DND-41 (cell line): ENCODE data around the gene MCC.

Experiments
- ATAC-seq: fragments of 200-7000 bp; cut with Tn5 transposase; 3 replicates; pipeline ENCODE4 v1.9.1; 2021; ENCODE audit warnings: low read depth; ENCODE audit not compliant: insufficient read depth
- DNase-seq: peaks from one replicate; pipeline ENCODE4 v3.0.0-alpha.2; 2020
- H2AFZ ChIP-seq: 2 replicates; pipeline ENCODE4 v1.6.0; 2012; ENCODE audit warnings: low read depth, low read length
- H3K27ac ChIP-seq: 2 replicates; pipeline ENCODE4 v1.5.1; 2012; ENCODE audit warnings: low read length, inconsistent platforms
- H3K27me3 ChIP-seq: fragments of 200-600 bp; sonication (generic); 2 replicates; pipeline ENCODE4 v1.6.0; 2012; ENCODE audit warnings: low read length, mild to moderate bottlenecking, inconsistent platforms; ENCODE audit not compliant: insufficient read depth, poor library complexity
- H3K36me3 ChIP-seq: 2 replicates; pipeline ENCODE4 v1.5.1; 2012; ENCODE audit warnings: low read length, inconsistent platforms; ENCODE audit not compliant: insufficient read depth
- H3K4me1 ChIP-seq: 2 replicates; pipeline ENCODE4 v1.5.1; 2012; ENCODE audit warnings: mild to moderate bottlenecking, low read length; ENCODE audit not compliant: insufficient read depth
- H3K4me2 ChIP-seq: 2 replicates; pipeline ENCODE4 v1.6.0; 2012; ENCODE audit warnings: mild to moderate bottlenecking, moderate library complexity, low read length, inconsistent platforms; ENCODE audit not compliant: insufficient read depth
- H3K4me3 ChIP-seq, 2 experiments: fragments of 200-600 bp in 1 of 2; shearing (Covaris generic) in 1 of 2; 2 replicates each; pipeline ENCODE4 v1.5.1; 2012 to 2016; ENCODE audit warnings: inconsistent platforms in 2 of 2, low read length in 2 of 2, mild to moderate bottlenecking in 2 of 2, low read depth in 1 of 2, moderate library complexity in 1 of 2
- H3K79me2 ChIP-seq: 2 replicates; pipeline ENCODE4 v1.6.0; 2012; ENCODE audit warnings: low read length, inconsistent platforms; ENCODE audit not compliant: insufficient read depth
- H3K9ac ChIP-seq: 2 replicates; pipeline ENCODE4 v1.6.0; 2012; ENCODE audit warnings: low read depth, mild to moderate bottlenecking, inconsistent platforms, low read length, moderate library complexity
- H3K9me3 ChIP-seq: 2 replicates; pipeline ENCODE4 v1.5.1; 2012; ENCODE audit warnings: low read length, moderate library complexity, mild to moderate bottlenecking, inconsistent platforms; ENCODE audit not compliant: insufficient read depth, severe bottlenecking
- H4K20me1 ChIP-seq: 2 replicates; pipeline ENCODE4 v1.6.0; 2012; ENCODE audit warnings: low read length; ENCODE audit not compliant: insufficient read depth
- EZH2 ChIP-seq: IDR thresholded peaks from 3 replicates; pipeline ENCODE4 v1.6.1; 2012; ENCODE audit warnings: borderline replicate concordance, low read depth, mild to moderate bottlenecking, moderate library complexity, low read length, inconsistent platforms; ENCODE audit not compliant: severe bottlenecking
- TF ChIP-seq, protein P1 (sequence below): IDR thresholded peaks from 2 replicates; pipeline ENCODE4 v1.5.1; 2012; ENCODE audit warnings: borderline replicate concordance, low read length, moderate library complexity, mild to moderate bottlenecking; ENCODE audit not compliant: poor library complexity, severe bottlenecking; ENCODE audit errors: extremely low read depth

MCC gene

DNA sequence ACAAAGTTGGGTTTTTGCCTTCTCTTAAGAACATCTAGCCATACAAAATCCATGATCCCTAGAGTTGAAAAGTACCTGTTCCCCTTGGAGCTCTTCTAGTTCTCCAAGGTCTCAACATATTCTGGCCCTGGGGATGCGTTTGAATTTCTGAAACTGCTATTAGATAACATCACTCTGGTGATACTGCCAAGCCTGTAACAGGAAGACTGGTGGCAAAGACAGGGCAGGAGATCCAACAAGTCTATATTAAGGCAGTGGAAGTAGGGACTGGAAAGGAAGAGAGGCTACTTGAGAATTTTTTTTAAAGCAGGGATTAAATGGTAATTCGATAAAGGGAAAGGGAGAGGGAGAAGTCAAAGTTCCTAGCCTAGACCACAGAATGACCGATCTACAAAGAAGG lies 264.9 kb downstream of the MCC start:
- Histone ChIP-seq H3K36me3 (no peaks in the 10 kb centered on the region), H3K4me2 (no peak overlapping the region), H3K9ac (no peak overlapping the region), H3K79me2 (no peaks in the 10 kb centered on the region), H2AFZ (no peak overlapping the region), H3K27me3 (no peaks in the 10 kb centered on the region), H4K20me1 (no peaks in the 10 kb centered on the region), H3K4me3 (no peak overlapping the region), H3K4me1 (no peaks in the 10 kb centered on the region), H3K27ac (no peak overlapping the region), H3K9me3 (no peaks in the 10 kb centered on the region)
- TF ChIP-seq EZH2, result no peak
- TF ChIP-seq, protein P1, sequence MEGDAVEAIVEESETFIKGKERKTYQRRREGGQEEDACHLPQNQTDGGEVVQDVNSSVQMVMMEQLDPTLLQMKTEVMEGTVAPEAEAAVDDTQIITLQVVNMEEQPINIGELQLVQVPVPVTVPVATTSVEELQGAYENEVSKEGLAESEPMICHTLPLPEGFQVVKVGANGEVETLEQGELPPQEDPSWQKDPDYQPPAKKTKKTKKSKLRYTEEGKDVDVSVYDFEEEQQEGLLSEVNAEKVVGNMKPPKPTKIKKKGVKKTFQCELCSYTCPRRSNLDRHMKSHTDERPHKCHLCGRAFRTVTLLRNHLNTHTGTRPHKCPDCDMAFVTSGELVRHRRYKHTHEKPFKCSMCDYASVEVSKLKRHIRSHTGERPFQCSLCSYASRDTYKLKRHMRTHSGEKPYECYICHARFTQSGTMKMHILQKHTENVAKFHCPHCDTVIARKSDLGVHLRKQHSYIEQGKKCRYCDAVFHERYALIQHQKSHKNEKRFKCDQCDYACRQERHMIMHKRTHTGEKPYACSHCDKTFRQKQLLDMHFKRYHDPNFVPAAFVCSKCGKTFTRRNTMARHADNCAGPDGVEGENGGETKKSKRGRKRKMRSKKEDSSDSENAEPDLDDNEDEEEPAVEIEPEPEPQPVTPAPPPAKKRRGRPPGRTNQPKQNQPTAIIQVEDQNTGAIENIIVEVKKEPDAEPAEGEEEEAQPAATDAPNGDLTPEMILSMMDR, result no peak
- no peak for DNase-seq
- ATAC-seq, result no peak

DNA sequence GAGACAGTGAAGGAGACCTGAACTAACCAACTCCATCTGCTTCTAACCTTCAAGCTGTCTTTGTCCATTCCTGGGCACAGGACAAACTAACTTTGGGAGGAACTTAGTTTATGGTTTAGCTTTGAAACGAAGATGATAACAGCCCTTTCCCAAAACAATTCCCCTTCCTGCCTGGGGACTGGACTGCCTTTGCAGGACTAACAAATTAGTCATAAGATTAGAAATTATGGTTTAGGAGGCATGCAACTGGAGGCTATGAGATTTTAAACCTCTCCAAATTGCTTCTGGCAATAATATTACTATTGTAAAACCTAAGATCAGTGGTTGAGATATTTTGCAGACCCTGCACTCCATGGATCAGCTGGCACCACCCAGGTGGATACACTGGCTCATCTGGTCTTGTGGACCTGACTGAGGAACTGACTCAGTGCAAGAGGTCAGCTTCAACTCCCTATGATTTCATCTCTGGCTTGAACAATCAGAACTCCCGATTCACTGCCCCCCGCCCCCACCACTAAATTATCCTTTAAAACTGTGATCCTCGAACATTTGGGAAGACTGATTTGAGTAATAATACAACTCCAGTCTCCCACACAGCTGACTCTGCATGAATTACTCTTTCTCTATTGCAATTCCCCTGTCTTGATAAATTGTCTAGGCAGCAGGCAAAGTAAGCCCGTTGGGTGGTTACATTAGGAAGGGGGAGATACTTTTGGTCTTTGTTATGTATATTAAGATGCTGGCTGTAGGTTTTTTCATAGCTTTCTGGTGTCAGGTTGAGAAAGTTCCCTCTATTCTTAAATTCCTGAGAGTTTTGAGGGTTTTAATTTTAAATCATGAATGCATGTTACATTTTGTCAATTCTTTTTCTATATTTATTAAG lies 266.7 kb downstream of the MCC start:
- TF ChIP-seq EZH2, result no peak
- TF ChIP-seq, protein P1, result no peak
- H3K27me3 ChIP-seq, result no peaks in the 10 kb centered on the region
- H3K4me3 ChIP-seq, result no peak overlapping the region
- H3K27ac ChIP-seq, result no peak overlapping the region
- DNase-seq, result no peak
- H3K4me1 ChIP-seq, result no peaks in the 10 kb centered on the region
- H2AFZ ChIP-seq, result no peak overlapping the region
- no peak overlapping the region for H3K9ac ChIP-seq
- H3K4me2 ChIP-seq, result no peak overlapping the region
- no peak for ATAC-seq
- H3K9me3 ChIP-seq, result no peaks in the 10 kb centered on the region
- H4K20me1 ChIP-seq, result no peaks in the 10 kb centered on the region
- H3K79me2 ChIP-seq, result no peaks in the 10 kb centered on the region
- H3K36me3 ChIP-seq, result no peaks in the 10 kb centered on the region

DNA sequence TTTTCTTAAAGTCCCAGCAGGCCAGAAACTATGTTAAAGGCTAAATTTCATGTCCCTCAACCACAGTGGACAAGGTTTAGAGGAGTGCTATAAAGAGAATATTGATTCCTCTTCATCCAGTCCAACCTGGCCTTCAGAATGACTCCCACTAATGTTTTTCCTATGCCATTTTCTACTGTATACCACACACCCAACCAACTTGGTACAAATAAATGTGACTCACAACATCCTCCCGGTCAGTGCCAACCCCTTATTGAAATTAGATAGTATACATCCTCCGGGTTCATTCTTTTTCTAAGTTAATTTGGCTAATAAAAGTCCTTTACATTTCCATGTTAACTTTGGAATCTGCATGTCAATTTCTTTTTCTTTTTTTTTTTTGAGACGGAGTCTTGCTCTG lies 268.6 kb downstream of the MCC start:
- no peaks in the 10 kb centered on the region for H3K9me3 ChIP-seq
- no peaks in the 10 kb centered on the region for H3K4me1 ChIP-seq
- TF ChIP-seq, protein P1, result no peak
- TF ChIP-seq EZH2, result no peak
- H3K4me3 ChIP-seq, result no peak overlapping the region
- H4K20me1 ChIP-seq, result no peaks in the 10 kb centered on the region
- no peak overlapping the region for H2AFZ ChIP-seq
- H3K79me2 ChIP-seq, result no peaks in the 10 kb centered on the region
- no peaks in the 10 kb centered on the region for H3K27me3 ChIP-seq
- H3K9ac ChIP-seq, result no peak overlapping the region
- no peak for ATAC-seq
- H3K4me2 ChIP-seq, result no peak overlapping the region
- no peaks in the 10 kb centered on the region for H3K36me3 ChIP-seq
- no peak overlapping the region for H3K27ac ChIP-seq
- no peak for DNase-seq
